ENCODE results near the gene PRKAR1B.

GRCh38 chr7:701086-701671 is 25.9 kb downstream of the PRKAR1B start:
- no peak for TF ChIP-seq CTCF (conservative IDR thresholded peaks at IDR 0.05; ENCODE audit: low read length)
- no peak for TF ChIP-seq EZH2phosphoT487 (IDR thresholded peaks at IDR 0.05; ENCODE audit: borderline replicate concordance, low read depth, low read length)
